ENCODE data around the gene UBE2Z.
A peak's percentile ranks its signal among the peaks of the same experiment; 100 is the strongest.
"Not testable (repeated sequence)": the region's sequence is repeated elsewhere in the genome, so short reads cannot be mapped to it uniquely, and the experiment has no call there.

The UBE2Z gene

DNA sequence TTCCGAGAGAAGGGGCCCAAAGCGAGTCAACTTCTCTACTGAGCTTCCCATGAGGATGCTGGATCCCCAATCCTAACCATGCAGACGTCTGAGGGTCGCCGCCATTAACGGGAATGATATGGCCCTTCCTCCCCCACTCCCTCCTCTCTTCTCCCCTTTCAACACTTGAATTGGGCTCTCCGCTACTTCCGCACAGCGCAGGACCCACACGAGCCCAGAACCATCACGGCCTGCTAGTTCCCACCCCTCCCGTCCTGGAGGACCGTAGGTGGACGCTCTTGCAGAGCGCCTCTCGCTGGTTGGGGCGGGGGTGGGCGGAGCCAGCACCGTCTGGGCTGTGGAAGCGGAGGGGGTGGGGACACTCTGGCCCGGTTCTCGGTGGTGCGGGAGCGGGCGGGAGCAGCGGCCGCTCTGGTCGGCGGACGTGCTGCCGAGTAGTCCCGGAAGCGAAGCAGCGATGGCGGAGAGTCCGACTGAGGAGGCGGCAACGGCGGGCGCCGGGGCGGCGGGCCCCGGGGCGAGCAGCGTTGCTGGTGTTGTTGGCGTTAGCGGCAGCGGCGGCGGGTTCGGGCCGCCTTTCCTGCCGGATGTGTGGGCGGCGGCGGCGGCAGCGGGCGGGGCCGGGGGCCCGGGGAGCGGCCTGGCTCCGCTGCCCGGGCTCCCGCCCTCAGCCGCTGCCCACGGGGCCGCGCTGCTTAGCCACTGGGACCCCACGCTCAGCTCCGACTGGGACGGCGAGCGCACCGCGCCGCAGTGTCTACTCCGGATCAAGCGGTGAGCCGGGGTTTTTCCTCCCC lies at the start of gene UBE2Z:
UBE2Z (plus strand) TSS at position 361 of the 797 bp plus-strand sequence; CDS start at position 458, 97 bp downstream.
- DNase-seq = peak; percentile 84

DNA sequence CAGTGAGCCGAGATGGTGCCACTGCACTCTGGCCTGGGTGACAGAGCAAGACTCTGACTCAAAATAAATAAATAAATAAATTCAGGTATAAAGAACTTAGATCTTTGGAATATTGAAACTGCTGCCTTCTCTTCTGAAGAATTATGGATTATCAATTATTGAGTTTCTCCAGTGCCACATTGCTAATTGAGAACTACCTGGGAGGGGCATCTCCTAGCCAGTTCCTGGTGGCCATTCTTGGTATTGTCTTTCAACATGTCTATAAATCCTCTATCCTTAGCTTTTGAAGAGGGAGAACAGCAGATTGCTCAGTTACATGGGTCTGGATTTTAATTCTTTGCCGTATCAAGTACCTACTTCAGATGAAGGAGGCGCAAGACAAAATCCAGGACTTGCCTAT lies 48.2 kb upstream of the UBE2Z start:
- DNase-seq = no peak

DNA sequence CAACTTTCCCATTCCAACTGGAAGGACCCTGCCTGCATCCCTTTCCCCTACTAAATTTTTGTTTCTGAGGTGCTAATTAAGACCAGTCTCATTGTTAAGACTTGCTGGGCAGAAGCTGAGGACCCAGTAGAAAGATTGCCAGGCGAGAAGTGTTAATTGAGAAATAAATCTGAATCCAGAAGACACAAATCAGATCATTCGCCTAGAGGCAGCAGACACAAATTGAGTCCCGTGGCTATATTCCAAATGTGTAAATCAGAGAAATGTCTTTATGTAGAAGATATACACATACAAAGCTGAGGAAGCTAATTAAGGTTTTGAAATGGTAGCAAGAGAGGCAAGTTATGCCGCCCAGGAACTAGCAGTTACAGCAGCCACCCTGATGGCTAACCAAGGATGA lies 47.8 kb upstream of the UBE2Z start:
- DNase-seq = no peak

DNA sequence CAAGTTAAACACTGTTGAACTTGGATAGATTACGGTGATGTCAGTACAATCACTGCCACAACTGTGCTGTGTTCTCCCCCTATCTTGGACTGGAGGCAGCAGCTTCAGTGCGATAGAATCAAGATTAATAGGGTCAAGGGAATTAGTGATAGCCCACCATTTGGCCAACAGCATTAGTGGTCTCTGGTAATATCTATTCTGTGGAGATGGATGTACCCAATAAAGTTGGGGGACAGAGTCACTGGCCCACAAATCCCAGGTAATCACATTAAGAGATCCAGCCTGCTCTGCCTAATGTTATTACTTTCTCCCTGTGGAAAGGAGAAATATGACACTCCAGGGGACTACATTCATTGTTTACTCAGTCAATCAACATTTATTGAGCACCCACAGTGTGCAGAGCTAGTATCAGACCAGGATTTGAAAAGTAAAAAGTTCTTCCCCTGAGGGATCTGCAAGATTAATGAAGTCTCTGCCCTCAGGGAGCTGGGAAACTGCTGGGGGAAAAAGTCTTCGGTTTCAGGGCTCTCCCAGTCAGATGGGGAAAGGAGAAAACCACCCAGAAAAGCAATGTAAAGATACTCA lies 39.2 kb upstream of the UBE2Z start:
- DNase-seq = no peak

DNA sequence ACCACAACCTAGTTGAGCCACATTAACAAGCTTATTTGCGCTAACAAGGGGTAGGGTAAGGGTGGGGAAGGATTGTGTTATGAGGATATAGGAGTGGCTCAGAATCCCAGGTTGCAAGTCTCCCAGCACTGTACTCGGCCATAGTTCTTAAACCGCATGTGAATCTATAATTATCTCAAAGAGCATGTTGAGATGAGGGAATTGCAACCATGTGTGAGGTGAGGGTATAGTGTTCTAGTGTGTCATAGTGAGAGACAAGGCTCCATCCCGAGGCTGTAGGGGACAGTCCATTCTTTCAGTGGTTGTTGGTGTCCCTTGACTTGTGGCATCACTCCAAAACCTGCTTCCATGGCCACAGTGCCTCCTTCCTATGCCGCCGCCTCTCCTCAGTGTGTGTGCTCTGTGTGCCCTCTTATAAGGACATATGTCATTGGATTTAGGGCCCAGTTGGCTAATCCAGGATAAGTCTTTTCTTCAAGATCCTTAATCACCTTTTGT lies 38.3 kb upstream of the UBE2Z start:
- DNase-seq = no peak

DNA sequence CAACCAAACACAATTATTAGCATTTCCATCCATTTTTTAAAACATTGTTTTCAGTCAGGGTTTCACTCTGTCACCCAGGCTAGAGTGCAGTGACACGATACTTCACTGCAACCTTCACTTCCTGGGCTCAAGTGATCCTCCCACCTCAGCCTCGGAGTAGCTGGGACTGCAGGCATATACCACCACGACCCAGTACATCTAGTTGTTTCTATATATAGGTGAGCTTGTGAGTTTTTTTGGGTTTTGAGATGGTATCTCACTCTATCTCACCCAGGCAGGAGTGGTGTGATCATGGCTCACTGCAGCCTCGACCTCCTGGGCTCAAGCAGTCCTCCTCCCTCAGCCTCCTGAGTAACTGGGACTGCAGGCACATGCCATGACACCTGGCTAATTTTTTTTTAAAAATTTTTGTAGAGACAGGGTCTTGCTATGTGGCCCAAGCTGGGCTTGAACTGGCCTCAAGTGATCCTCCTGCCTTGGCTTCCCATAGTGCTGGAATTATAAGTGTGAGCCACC lies 37.1 kb upstream of the UBE2Z start:
- DNase-seq = no peak

DNA sequence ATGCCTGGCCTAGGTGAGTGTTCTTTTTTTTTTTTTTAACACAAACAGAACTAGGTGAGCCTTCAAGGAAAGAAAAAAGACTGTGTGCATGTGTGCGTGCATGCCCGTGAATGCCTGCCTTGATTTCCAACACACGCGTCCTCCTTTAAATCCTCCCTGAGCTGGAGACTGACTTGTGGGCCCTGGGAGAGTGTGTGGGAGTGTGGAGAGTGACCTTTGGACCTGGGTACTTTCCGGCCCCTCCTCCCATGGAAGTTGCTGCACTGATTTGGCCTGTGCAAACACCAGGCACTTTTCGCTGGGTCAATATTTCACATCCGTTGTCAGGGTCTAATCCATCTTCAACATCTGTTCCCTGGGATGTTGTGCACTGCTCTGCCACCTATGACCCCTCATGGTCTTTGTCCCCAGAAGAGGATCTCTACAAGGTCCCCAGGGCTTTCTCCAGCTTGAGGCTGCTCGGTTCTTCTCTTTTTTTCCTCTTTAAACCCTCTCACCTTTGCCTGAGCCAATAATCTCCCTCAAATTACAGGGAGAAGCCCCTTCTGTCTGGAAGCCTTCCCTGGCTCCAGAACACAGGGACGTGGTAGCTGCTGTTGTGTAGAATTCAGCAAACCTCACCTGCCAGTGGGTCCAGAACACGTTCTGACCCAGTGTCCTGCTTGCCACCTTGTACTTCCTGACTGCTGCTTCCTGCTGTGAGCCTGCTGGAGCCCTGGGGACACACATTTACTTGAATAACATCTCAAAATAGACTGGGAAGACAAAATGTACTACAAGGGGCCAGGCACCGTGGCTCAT lies 36.5 kb upstream of the UBE2Z start:
- no peak for DNase-seq

DNA sequence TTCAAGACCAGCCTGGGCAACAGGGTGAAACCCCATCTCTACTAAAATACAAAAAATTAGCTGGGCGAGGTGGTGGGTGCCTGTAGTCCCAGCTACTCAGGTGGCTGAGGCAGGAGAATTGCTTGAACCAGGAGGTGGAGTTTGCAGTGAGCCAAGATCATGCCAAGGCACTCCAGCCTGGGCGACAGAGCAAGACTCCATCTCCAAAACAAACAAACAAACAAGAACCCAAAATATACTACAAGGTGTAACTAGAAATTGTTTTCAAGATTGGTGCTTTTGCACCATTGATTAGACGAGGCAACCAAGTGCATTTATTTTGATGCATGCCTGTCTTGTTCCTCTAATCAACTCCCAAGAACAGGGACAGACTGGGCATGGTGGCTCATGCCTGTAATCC lies 35.8 kb upstream of the UBE2Z start:
- DNase-seq = not testable (repeated sequence)

DNA sequence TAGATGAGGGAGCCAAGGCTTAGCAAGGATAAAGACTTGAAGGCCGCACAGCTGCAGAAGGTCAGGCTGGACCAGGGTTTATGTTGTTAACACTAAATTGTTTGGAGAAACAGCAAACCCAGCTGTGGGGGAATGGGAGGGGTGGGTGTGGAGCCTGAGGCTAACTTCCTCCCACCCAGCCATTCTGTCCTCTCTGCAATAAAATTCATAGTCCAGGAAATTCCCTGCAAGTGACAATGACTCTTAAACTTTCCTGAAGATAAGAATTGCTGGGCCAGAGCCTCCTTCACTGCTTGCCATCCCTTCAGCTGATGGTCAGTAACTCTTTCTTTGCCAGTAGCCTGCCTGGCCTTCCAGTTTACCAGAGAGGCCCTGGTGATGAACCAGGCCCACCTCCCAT lies 35.0 kb upstream of the UBE2Z start:
- no peak for DNase-seq

DNA sequence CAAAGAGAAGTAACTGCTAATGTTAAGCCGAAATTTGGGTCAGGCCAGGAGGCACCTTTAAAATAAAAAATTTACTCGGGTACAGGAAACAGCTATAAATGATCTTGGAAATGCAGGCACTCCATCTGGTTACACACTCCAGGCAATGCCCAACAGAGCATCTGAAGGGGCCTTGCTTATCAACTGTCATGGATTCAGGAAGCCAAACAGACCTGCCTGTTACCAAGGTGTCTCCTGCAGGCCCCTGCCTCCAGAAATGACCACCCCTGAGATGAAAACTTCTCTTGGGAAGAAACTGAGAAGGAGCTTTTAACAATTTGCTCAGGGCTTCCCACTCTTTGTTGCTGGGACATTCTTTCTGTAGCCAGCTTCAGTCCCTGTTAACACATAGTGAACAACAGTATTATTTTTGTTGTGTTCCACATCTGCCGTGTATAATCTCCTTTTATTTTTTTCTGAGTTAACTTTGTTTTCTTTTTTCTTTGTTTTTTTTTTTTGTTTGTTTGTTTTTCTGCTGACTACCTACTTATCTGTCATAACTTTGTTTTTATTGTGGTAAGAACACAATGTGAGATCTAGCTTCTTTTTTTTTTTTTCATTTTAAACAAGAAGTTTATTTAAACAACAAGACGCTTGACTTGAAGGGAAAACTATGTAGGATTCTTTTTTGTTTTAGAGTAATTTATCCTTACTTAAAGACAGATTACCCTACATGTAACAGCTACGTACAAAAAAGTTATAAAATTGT lies 34.3 kb upstream of the UBE2Z start:
- DNase-seq = no peak

DNA sequence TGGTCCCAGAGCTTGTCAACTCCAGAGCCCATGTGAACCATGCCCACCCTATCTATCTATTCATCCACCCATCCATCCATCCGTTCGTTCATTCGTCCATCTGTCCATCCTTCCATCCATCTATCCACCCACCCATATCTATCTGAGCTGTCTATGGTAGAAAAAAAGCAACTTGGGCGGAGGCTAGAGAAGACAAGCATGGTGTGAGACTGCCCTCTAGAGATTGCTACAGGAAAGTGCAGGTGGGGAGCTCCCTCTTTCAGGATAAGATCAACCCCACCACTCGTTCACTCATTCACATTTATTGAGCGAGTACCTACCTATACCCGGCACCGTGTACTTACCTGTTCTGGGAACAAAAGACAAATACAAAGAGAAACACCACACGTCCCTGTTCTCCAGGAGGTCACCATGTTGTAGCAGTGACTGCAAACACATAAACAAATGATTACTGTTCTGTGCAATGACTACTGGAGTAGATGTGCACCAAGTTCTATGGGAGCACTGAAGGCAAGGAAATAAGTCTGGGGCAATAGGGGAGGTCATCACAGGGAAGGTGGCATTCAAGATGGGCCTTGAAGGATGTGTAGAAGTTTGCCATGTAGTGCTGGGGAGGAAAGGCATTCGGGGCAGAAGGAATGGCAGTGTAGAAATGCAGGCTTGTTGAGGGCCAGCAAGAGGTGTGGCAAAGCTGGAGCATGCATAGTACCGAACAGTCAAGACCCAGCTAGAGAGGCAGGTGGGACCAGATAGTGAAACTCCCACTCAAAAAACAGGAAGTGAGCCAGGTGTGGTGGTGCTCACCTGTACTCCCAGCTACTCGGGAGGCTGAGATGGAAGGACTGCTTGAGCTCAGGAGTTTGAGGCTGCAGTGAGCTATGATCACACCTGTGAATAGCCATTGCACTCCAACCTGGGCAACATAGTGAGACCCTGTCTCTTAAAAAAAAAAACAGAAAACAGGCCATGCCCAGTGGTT lies 29.0 kb upstream of the UBE2Z start:
- peak; percentile 53 for DNase-seq

DNA sequence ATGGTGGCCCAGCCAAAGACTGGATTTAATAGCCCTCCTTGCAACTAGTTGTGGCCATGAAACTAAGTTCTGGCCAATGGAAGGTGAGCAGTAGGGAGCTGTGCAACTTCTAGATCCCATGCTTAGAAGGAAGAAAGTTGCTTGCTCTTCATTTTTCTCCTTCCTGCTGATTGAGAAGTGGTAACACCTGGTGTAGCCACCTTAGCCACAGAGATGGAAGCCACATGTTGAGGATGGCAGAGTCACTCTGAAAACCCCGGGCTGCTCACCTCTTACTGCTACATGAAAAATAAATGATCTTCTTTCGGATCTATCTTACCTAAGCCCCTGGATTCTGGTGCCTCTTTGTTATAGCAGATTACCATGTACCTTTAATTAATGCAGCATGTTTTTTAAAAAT lies 25.9 kb upstream of the UBE2Z start:
- DNase-seq = no peak

DNA sequence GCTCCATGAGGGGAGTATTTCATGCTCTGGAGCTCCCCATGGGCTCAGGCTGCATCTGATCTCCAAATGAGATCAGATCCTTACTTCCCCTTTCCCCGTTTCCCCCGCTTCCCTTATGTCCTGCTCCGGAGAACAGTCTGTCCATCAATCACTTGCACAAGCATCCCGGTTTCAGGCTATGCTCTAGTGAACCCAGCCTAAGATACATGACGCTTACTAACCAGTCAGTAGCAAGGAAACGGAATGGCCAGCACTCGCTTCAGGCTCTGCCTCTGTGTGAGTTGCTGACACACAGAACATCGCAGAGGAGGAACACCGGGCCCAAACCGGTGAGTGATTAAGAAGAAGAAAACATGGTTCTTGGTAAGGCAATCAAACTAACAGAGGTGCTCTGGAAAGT lies 25.0 kb upstream of the UBE2Z start:
- no peak for DNase-seq

DNA sequence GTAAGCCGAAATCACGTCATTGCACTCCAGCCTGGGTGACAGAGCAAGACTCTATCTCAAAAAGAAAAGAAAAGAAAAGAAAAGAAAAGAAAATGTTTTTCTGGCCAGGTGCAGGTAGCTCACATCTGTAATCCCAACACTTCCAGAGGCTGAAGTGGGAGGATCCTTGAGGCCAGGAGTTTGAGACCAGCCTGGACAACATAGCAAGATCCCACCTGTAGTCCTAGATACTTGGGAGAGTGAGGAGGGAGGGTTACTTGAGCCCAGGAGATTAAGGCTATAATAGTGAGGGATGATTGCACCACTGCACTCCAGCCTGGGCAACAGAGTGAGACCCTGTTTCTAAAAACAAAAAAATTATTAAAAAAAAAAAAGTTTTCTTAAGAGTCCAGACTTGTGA lies 18.1 kb upstream of the UBE2Z start:
- DNase-seq = no peak

DNA sequence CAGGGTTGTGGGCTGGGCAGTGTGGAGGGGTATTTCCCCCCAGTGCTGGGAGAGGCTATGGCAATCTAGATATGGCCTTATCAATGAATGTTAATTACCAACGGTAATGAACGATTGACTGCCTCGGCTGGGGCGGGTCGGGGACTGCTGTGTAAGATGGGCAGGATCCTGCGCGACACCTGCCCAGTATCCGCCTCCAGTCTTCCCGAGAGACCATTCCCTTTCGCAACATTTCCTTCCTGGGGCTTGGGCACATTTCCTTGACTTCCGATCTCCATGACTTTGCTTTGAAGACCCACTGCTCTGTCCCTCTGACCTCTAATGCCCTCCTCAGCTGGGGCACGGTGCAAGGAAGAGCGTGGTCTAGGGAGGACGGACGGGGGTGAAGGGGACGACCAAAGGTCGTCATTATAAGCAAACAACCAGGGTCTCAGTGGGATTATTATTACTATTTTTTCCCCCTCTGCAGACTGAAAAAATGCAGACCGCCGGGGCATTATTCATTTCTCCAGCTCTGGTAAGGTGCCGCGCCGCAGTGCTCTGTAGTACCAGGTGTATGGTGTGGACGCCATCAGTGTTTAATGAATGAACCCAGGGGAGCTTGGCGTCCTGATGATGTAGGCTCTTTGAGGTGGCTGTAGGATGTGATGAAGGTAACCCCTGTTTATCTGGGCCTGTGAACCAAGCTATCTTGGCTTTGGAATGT lies 15.1 kb upstream of the UBE2Z start:
- DNase-seq = no peak

DNA sequence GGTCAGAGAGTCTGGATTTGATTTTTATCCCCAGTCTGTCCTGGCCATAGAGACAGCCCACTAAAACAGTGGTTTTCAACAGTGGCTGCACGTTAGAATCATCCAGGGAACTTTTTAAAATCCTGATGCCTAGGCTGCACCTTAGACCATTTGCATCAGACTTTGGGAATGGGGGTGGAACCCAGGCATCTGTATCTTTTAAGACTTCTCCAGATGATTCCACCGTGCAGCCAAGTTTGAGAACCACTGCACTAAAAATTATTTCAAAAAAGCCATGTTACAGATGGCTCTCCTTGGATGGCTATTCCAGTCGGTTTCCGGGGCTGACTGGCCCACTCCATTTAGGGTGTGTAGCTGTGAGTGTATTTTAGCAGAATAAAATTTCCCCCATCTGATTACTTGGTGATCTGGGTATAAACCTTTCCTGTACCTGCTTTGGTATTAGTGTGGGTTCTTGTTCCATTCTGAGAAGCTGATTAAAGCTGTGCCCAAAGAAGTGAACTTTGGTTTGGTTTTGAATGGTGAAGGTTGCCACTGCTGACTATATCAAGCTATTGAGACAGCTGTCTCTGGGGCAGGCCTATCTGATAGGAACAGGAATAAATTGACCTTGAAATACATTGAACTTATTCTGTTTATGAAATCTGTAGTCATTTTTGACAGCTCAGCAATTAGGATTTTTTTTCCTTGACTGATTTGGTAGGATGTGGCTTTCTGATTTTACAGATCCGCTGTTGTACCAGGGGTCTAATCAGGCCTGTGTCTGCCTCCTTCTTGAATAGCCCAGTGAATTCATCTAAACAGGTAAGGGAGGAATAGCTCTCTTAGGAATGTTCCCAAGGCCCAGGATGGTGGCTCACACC lies 14.3 kb upstream of the UBE2Z start:
- no peak for DNase-seq

DNA sequence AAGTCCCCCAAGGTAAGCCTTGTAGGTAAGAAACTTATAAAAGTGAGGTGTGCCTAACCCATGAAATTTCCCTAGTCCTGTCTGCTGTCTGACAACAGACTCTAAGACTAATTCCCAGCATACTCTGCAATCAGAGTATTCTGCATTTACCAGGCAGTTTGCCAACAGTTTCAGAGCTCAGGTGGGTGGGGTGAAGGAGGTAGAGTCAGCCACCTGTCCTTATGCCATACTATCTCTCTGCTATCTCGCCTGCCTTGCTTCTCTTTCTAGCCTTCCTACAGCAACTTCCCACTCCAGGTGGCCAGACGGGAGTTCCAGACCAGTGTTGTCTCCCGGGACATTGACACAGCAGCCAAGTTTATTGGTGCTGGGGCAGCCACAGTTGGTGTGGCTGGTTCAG lies 13.3 kb upstream of the UBE2Z start:
- no peak for DNase-seq

DNA sequence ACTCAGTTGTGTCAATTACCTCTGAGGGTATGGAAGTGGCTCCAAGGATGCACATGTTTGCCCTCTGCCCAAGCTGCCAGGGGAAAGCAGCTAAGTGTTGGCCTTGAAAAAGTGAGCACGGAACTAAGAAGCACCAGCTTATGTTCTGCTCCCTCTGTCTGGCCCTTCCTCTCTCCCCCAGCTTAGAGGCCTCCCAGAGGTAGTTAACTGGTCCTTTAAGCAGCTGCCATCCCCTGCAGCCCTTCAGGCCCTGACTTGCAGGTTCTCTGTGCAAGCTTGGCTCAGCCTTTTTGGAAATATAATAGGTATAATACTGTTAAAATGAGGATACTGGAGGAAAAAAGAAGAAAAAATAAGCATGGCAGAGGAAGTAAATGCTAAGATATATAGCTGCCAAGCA lies 7.0 kb upstream of the UBE2Z start:
- DNase-seq = no peak

DNA sequence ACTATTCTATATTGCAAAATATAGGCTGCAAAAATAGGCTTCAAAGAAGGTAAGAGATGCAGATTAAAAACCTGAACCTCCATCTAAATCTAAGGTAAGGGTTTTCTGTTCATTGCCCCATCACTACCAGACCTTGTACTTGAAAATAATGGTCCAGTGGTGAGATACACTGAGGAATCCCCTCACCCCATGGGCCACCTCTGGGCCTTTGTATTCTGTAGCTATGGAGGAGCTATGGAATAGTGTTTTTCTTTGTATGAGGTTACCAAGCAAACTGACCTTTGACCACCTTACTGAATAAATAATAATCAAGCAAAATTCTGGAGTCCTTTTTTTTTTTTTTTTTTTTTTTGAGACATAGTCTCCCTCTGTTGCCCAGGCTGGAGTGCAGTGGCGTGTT lies 4.8 kb upstream of the UBE2Z start:
- DNase-seq = no peak

DNA sequence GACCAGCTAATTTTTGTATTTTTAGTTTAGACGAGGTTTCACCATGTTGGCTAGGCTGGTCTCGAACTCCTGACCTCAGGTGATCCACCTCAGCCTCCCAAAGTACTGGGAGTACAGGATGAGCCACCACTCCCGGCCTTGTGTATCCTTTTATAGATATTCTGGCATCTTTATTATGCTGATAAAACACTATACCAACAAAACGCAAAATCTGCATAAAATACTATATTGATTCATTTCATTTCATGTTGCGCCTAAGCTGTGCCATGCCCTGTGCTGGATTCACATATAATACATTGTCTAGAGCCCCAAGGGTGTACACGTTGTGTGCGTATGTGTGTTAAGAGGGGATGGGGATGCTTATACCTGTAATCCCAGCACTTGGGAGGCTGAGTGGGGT lies 3.8 kb upstream of the UBE2Z start:
- DNase-seq = no peak
